ENCODE measurements around the gene PHACTR4.
"Not testable (repeated sequence)": the region's sequence is repeated elsewhere in the genome, so short reads cannot be mapped to it uniquely, and the experiment has no call there.

The PHACTR4 gene

DNA sequence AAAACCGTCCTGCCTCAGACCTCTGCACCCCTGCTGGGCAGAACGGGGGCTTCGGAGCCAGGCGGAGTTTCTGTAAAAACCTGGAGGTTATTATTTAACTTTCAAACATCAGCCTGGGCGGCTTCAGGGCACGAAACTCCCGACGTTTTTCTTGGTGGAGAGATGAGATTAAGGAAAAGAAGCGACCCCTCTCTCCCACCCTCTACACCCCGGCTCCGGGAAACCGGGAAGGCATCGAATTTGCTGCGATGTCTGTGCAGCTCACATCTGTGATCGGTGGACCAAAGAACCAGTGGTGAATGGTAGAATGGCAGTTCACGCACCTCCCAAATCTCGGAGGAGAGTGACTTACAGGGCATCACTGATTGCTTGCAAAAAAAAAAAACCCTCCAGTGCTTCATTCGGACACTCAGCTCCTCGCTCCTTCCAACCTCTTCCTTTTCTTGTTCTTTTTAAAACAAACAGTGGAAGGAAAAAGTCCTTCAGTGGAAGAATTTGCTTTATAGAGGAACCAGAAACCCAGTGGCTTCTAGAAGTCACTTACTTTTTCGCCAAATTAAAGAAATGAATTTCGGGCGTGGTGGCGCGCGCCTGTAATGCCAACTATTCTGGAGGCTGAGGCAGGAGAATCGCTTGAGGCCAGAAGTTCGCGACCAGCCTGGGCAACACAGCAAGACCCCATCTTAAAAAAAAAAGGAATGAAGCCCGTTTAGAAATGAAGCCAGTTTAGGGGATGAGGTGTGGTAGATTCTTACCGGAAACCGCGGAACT lies 884 bp downstream of the PHACTR4 start:
- no peak for DNase-seq (ENCODE audit: low read depth in 2 of 2, low spot score in 1 of 2)

- no peak for DNase-seq (ENCODE audit: low read depth in 2 of 2, low spot score in 1 of 2)
These were observed 1.5 kb downstream of the PHACTR4 start for GRCh38 chr1:28371010-28371377.

DNA sequence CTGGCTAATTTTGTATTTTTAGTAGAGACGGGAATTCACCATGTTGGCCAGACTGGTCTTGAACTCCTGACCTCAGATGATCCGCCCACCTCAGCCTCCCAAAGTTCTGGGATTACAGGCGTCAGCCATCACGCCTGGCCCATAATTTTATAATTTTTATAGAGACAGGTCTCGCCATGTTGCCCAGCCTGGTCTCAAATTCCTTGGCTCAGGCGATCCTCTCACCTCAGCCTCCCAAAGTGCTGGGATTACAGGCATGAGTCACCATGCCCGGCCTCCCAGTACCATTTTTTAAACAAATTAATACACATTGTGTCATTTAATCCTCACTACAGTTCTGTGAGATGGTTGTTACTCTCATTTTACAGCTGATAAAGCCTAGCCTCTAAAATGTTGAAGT lies 3.9 kb downstream of the PHACTR4 start:
- DNase-seq (ENCODE audit: low read depth in 2 of 2, low spot score in 1 of 2) = not testable (repeated sequence)

DNA sequence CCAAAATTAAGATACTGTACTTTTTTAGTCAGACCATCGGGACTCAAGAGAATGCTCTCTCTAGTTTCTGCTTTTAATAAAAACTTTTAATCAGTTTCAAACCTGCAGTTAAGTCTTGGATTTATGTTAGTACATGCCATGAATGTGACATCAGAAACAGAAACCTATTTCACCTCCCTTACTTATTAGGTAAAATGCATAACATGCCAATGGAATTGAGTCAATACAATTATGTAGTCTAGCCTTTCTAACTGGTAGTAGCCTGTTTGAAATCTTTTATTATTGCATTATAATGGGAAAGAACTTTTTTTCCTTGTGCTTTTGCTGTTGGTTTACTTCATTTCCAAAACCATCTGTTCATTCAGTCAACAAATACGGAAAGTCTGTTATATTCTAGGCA lies 4.8 kb downstream of the PHACTR4 start:
- no peak for DNase-seq (ENCODE audit: low read depth in 2 of 2, low spot score in 1 of 2)

DNA sequence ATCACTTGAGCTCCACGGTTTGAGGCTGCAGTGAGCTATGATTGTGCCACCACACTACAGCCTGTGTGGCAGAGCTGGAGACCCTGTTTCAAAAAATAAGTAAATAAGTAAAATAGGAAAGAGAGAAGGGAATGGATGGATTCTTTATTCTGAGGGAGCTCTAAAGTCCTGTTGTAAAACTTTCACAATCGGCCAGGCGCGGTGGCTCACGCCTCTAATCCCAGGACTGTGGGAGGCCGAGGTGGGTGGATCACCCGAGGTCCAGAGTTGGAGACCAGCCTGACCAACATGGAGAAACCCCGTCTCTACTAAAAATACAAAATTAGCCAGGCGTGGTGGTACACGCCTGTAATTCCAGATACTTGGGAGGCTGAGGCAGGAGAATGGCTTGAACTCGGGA lies 6.1 kb downstream of the PHACTR4 start:
- not testable (repeated sequence) for DNase-seq (ENCODE audit: low read depth in 2 of 2, low spot score in 1 of 2)

DNA sequence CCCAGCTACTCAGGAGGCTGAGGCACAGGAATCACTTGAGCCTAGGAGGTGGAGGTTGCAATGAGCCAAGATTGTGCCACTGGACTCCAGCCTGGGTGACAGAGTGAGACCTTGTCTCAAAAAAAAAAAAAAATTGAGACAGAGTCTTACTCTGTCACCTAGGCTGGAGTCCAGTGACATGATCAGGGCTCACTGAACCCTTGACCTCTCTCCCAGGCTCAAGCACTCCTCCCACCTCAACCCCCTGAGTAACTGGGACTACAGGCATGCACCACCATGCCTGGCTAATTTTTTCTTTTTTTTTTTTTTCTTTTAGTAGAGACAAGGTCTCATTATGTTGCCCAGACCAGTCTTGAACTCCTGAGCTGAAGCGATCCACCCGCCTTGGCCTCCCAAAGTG lies 6.7 kb downstream of the PHACTR4 start:
- not testable (repeated sequence) for DNase-seq (ENCODE audit: low read depth in 2 of 2, low spot score in 1 of 2)

GRCh38 chr1:28378906-28379305 lies 9.4 kb downstream of the PHACTR4 start:
- no peak for DNase-seq (ENCODE audit: low read depth in 2 of 2, low spot score in 1 of 2)

DNA sequence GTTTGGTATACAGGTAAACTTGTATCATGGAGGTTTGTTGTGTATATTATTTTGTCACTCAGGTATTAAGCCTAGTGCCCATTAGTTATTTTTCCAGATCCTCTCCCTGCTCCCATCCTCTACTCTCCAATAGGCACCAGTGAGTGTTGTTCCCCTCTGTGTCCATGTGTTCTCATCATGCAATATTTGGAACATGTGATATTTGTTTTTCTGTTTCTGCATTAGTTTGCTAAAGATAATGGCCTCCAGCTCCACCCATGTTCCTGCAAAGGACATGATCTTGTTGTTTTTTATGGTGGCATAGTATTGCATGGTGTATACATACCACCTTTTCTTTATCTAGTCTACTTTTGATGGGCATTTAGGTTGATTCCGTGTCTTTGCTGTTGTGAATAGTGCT lies 10.9 kb downstream of the PHACTR4 start:
- no peak for DNase-seq (ENCODE audit: low read depth in 2 of 2, low spot score in 1 of 2)

DNA sequence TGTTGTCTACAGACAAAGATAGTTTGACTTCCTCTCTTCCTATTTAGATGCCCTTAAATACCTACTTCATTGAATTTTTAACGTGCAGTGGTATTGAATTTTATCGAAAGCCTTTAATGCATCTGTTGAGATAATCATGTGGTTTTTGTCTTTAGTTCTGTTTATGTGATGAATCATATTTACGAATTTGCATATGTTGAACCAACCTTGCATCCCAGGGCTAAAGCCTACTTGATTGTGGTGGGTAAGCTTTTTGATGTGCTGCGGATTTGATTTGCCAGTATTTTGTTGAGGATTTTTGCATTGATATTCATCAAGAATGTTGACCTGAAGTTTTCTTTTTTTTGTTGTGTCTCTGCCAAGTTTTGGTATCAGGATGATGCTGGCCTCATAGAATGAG lies 14.2 kb downstream of the PHACTR4 start:
- DNase-seq (ENCODE audit: low read depth in 2 of 2, low spot score in 1 of 2) = not testable (repeated sequence)

DNA sequence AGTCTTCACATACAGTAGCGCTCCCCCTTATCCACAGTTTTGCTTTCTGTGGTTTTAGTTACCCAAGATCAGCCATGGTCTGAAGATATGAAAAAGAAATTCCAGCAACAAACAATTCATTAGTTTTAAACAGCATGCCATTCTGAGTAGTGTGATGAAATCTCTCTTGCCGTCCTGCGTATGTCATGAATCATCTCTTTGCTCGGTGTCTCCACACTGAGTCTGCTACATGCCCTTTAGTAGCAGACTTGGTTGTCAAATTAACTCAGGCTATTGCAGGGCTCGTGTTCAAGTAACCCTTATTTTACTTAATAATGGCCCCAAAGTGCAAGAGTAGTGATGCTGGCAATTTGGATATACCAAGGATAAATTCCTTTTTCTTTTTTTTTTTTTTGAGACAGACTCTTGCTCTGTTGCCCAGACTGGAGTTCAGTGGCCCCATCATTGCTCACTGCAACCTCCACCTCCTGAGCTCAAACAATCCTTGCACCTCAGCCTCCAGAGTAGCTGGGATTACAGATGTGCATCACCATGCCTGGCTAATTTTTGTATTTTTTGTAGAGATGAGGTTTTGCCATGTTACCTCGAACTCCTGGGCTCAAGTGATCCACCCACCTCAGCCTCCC lies 22.6 kb downstream of the PHACTR4 start:
- no peak for DNase-seq (ENCODE audit: low read depth in 2 of 2, low spot score in 1 of 2)

DNA sequence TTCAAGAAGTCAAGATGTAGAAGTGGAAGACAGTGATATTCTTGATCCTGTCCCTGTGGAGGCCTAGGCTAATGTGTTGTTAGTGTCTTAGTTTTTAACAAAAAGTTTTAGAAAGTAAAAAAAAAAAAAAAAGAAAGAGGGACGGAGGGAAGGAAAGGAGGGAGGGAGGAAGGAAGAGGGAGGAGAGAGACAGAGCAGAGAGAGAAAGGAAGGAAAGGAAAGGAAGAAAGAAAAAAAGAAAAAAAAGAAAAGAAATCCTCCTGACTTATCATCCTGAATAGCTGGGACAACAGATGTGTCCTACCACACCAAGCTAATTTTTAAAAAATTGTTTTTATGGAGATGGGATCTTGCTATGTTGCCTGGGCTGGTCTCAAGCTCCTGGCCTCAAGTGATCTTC lies 24.6 kb downstream of the PHACTR4 start:
- DNase-seq (ENCODE audit: low read depth in 2 of 2, low spot score in 1 of 2) = no peak

- no peak for DNase-seq (ENCODE audit: low read depth in 2 of 2, low spot score in 1 of 2)
These were observed 25.6 kb downstream of the PHACTR4 start for GRCh38 chr1:28395181-28395580.

DNA sequence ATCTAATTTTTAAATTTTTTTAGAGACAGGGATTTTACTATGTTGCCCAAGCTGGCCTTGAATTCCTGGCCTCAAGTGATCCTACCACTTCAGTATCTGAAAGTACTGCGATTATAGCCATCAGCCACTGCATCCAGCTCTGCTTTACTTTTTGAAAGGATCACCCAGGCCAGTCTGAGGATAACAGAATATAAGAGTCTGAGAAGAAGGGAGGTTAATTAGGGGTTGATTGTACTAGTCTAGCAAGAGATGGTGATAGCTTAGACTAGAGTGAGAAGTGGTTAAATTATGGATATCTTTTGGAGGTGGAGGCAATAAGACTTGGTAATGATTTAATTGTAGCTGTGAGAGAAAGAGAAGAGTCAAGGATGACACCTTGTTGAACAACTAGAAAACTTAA lies 32.2 kb downstream of the PHACTR4 start:
- DNase-seq (ENCODE audit: low read depth in 2 of 2, low spot score in 1 of 2) = no peak

DNA sequence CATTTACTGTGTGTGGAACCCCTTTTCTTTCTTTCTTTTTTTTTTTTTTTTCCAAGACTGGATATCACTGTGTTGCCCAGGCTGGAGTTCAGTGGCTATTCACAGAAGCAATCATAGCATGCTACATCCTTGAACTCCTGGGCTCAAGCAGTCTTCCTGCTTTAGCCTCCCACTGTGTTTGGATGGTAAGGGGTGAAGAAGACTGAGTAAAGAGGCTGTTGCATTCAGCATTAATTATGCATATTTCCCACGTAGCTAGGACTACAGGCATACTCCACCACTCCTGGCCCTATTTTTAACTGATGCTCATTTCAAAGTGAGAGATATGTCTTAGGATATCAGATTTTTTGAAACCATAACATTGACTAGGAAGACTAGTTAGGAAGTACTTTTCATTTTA lies 39.5 kb downstream of the PHACTR4 start:
- DNase-seq (ENCODE audit: low read depth in 2 of 2, low spot score in 1 of 2) = no peak

DNA sequence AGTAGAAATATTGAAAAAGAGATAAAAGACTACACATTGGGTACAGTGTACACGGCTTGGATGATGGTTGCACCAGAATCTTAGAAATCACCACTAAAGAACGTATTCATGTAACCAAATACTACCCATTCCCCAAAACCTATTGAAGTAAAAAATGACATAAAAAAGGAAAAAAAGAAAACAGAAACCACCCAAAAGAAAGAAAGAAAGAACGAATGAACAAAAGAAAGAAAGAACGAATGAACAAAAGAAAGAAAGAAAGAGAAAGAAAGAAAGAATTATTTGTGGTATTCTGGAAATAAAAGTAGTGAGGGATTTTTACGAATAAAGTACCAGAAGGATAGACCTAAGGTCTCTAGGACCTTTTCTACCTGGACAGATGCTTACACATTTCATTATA lies 42.1 kb downstream of the PHACTR4 start:
- no peak for DNase-seq (ENCODE audit: low read depth in 2 of 2, low spot score in 1 of 2)

- no peak for DNase-seq (ENCODE audit: low read depth in 2 of 2, low spot score in 1 of 2)
These were observed 43.2 kb downstream of the PHACTR4 start for GRCh38 chr1:28412731-28413130.

- no peak for DNase-seq (ENCODE audit: low read depth in 2 of 2, low spot score in 1 of 2)
These were observed 47.1 kb downstream of the PHACTR4 start for GRCh38 chr1:28416509-28417194.

DNA sequence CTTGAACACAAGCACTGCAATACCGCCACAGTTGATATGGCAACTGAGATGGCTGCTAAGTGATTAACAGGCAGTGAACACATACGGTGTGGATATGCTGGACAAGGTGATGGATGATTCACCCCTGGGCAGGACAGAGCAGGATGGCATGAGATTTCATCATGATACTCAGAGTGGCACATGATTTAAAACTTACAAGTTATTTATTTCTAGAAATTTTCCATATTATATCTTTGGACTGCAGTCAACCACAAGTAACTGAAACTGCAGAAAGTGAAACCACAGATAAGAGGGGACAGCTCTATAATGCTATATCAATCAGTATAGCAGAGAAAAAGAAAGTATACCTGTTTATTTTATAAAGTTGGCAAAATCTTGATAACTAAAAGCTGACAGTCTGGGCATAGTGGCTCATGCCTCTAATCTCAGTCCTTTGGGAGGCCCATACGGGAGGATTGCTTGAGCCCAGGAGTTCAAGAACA lies 47.9 kb downstream of the PHACTR4 start:
- DNase-seq (ENCODE audit: low read depth in 2 of 2, low spot score in 1 of 2) = no peak

- DNase-seq (ENCODE audit: low read depth in 2 of 2, low spot score in 1 of 2) = no peak
These were observed 48.5 kb downstream of the PHACTR4 start for GRCh38 chr1:28417926-28418637.

- DNase-seq (ENCODE audit: low read depth in 2 of 2, low spot score in 1 of 2) = no peak
These were observed 52.2 kb downstream of the PHACTR4 start for GRCh38 chr1:28421744-28422143.

GRCh38 chr1:28426831-28427230 lies 57.3 kb downstream of the PHACTR4 start:
- DNase-seq (ENCODE audit: low read depth in 2 of 2, low spot score in 1 of 2) = no peak

GRCh38 chr1:28428012-28428411 lies 58.5 kb downstream of the PHACTR4 start:
- no peak for DNase-seq (ENCODE audit: low read depth in 2 of 2, low spot score in 1 of 2)

Measured in stimulated activated CD8-positive, alpha-beta memory T cell treated with anti-CD3 and anti-CD28 coated beads, Interleukin-4, amount 100 ng/mL, for 1 hour (primary cell).